ENCODE measurements around the gene RTN4IP1.

Gene RTN4IP1

GRCh38 chr6:106662458-106662857 lies 33.2 kb upstream of the RTN4IP1 start:
- TF ChIP-seq, protein P1, sequence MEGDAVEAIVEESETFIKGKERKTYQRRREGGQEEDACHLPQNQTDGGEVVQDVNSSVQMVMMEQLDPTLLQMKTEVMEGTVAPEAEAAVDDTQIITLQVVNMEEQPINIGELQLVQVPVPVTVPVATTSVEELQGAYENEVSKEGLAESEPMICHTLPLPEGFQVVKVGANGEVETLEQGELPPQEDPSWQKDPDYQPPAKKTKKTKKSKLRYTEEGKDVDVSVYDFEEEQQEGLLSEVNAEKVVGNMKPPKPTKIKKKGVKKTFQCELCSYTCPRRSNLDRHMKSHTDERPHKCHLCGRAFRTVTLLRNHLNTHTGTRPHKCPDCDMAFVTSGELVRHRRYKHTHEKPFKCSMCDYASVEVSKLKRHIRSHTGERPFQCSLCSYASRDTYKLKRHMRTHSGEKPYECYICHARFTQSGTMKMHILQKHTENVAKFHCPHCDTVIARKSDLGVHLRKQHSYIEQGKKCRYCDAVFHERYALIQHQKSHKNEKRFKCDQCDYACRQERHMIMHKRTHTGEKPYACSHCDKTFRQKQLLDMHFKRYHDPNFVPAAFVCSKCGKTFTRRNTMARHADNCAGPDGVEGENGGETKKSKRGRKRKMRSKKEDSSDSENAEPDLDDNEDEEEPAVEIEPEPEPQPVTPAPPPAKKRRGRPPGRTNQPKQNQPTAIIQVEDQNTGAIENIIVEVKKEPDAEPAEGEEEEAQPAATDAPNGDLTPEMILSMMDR (conservative IDR thresholded peaks at IDR 0.05) = no peak
- no peak overlapping the region for H3K27ac ChIP-seq

- TF ChIP-seq, protein P1 (conservative IDR thresholded peaks at IDR 0.05) = no peak
- H3K27ac ChIP-seq = no peak overlapping the region
Measured at GRCh38 chr6:106659859-106660258, 30.6 kb upstream of the RTN4IP1 start.

DNA sequence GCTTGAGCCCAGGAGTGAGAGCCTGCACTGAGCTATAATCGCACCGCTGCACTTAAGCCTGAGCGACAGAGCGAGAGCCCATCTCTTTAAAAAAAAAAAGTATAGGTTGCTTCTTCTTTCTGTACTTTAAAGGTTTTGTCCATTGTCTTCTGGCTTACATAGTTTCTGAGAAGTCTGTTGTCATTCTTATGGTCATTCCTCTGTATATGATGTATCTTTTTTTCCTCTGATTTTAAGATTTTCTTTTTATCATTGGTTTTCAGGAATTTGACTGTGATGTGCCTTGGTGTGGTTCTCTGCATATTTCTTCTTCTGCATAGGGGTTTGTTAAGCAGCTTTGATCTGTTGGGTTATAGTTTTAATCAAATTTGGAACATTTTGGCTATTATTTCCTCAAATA lies 29.2 kb upstream of the RTN4IP1 start:
- H3K27ac ChIP-seq = no peak overlapping the region

DNA sequence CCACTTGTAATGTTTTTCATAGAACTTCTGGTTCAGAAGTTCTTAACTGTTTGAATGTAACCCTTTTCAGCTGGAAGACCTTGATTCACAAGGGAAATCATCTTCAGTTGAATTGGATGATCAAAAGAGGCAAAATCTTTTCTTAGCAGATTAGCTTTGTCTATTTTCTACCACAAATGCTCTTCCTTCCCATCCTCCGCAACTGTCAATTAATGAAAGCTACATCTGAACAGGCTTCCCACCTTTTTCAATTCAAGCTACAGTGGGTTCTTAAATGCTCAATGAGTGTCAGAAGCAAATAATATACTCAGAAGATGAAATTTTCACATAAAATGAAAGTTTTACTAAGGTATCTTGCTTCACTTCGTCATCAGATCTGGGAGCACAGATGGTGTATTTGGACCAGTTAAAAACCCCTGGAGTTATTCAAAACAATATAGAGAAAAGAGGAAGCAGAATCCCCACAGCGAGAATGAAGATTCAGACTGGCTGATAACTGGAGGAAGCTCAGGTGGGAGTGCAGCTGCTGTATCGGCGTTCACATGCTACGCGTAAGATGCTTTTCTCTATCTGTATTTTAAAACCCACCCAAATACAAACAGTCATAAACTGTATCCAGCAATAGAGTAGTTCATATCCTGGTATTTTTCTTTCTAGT lies 19.5 kb upstream of the RTN4IP1 start:
- H3K27ac ChIP-seq = no peak overlapping the region
- TF ChIP-seq, protein P1 (conservative IDR thresholded peaks at IDR 0.05) = no peak

More for the DNA sequence above, 29.2 kb upstream of the RTN4IP1 start:
- TF ChIP-seq, protein P1 (conservative IDR thresholded peaks at IDR 0.05) = no peak

- peak overlapping the region; percentile 6; the same call in 1 of the 2 replicates for H3K27ac ChIP-seq
- TF ChIP-seq, protein P1 (conservative IDR thresholded peaks at IDR 0.05) = no peak
Measured at GRCh38 chr6:106643061-106643460, 13.8 kb upstream of the RTN4IP1 start.

- peak overlapping the region; percentile 6; the same call in 1 of the 2 replicates for H3K27ac ChIP-seq
- TF ChIP-seq, protein P1 (conservative IDR thresholded peaks at IDR 0.05) = no peak
Measured at GRCh38 chr6:106642476-106642875, 13.2 kb upstream of the RTN4IP1 start.

- H3K27ac ChIP-seq = no peak overlapping the region
Measured at GRCh38 chr6:106639812-106640211, 10.5 kb upstream of the RTN4IP1 start.

More at GRCh38 chr6:106639812-106640211, 10.5 kb upstream of the RTN4IP1 start:
- TF ChIP-seq, protein P1 (conservative IDR thresholded peaks at IDR 0.05) = no peak

Measured in VCaP (cell line).